ENCODE results near the gene HS2ST1.

DNA sequence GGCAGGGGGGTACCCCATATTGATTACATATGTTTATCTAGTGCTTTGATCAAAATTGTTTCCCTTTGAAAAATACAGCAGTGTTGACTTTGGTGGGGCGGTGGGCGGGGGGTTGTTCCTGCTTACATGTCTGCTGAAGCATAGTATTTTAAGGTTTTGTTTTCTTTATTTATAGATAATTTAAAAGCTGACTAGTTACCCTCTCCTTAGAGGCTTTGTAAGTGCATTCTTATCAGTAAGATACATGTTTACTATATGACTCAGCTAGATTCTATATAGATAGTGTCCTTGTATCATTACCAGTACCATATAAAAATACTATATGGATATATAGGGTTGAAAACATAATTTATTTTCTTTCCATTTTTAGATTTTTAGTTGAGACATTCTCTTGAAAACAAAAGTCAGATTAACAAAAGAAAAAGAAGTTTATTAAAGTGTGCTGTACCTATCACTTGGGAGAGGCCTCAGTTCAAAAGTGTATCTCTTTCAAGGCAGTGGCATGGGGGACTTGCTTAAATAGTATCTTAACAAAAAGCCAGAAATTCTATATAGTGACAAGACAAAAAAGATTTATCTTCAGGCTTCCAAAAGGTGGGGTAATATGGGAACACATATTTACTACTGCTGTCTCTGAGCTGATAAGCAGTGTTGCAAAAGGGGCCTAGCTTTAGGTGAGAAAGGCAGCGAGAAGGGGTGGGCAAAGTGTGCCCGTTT is 79.0 kb downstream of the HS2ST1 start:
- TF ChIP-seq, protein P1, sequence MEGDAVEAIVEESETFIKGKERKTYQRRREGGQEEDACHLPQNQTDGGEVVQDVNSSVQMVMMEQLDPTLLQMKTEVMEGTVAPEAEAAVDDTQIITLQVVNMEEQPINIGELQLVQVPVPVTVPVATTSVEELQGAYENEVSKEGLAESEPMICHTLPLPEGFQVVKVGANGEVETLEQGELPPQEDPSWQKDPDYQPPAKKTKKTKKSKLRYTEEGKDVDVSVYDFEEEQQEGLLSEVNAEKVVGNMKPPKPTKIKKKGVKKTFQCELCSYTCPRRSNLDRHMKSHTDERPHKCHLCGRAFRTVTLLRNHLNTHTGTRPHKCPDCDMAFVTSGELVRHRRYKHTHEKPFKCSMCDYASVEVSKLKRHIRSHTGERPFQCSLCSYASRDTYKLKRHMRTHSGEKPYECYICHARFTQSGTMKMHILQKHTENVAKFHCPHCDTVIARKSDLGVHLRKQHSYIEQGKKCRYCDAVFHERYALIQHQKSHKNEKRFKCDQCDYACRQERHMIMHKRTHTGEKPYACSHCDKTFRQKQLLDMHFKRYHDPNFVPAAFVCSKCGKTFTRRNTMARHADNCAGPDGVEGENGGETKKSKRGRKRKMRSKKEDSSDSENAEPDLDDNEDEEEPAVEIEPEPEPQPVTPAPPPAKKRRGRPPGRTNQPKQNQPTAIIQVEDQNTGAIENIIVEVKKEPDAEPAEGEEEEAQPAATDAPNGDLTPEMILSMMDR (optimal IDR thresholded peaks at IDR 0.05 in 1 of 3, IDR thresholded peaks at IDR 0.05 in 1 of 3, conservative IDR thresholded peaks at IDR 0.05 in 1 of 3; ENCODE audit: extremely low read depth in 1 of 3, insufficient read depth in 2 of 3, low read length in 3 of 3): no peak
- no peak for TF ChIP-seq EZH2 (IDR thresholded peaks at IDR 0.05; ENCODE audit: low read length)

All from keratinocyte (primary cell).